Measurements from ENCODE around the gene DVL2. TPM values are rescaled to one million over a fixed set of nuclear protein-coding genes. Genes with fewer than 3 reads are reported as not detected.

The DVL2 gene
- total and polyA plus RNA-seq, 2 of the 13 experiments (the other 11 are each of a cell fraction or from before 2014, with no cell fraction given) = 5.7 to 38.2 TPM

DNA sequence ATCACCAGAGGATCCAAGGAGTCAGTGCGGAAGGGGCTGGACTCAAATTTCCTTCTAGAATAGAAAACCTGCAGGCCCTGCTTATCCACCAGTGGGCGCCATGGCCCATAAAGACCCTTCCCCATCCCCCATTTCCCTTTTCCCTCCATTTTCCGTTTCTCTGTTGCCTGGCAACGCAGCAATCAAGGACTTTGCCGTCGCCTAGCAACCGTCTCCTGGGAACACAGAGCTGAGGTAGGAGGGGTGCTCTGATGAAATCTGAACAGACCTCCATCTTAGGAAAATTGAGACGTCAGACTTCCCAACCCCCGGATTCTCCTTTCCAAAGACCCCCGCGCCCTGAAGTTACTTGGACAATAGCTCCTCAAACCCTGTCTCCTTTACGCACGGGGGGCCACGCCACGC lies 20.4 kb downstream of the DVL2 start (continued):
- TF ChIP-seq KMT2A (CRISPR knock-in tag; IDR thresholded peaks at IDR 0.05) = no peak
- TF ChIP-seq SAFB2 (CRISPR knock-in tag; IDR thresholded peaks at IDR 0.05; ENCODE audit: borderline replicate concordance, low read depth) = no peak
- no peak for TF ChIP-seq GTF2F1 (IDR thresholded peaks at IDR 0.05; ENCODE audit: low read length)
- TF ChIP-seq TOE1 (CRISPR knock-in tag; IDR thresholded peaks at IDR 0.05) = no peak
- TF ChIP-seq ZNF451 (CRISPR knock-in tag; IDR thresholded peaks at IDR 0.05) = no peak
- 0 out of 2 replicates have a peak, but pooled peaks have one; percentile 39 for TF ChIP-seq RAD21 (CRISPR knock-in tag; IDR thresholded peaks at IDR 0.05)
- no peak for TF ChIP-seq ZNF589 (CRISPR knock-in tag; conservative IDR thresholded peaks at IDR 0.05)
- TF ChIP-seq, protein P1, sequence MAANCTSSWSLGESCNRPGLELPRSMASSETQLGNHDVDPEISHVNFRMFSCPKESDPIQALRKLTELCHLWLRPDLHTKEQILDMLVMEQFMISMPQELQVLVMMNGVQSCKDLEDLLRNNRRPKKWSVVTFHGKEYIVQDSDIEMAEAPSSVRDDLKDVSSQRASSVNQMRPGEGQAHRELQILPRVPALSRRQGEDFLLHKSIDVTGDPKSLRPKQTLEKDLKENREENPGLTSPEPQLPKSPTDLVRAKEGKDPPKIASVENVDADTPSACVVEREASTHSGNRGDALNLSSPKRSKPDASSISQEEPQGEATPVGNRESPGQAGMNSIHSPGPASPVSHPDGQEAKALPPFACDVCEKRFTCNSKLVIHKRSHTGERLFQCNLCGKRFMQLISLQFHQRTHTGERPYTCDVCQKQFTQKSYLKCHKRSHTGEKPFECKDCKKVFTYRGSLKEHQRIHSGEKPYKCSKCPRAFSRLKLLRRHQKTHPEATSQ (CRISPR knock-in tag; IDR thresholded peaks at IDR 0.05; ENCODE audit: borderline replicate concordance) = no peak
- TF ChIP-seq ZNF468 (CRISPR knock-in tag; IDR thresholded peaks at IDR 0.05) = 0 out of 2 replicates have a peak, but pooled peaks have one; percentile 51
- TF ChIP-seq, protein P2, sequence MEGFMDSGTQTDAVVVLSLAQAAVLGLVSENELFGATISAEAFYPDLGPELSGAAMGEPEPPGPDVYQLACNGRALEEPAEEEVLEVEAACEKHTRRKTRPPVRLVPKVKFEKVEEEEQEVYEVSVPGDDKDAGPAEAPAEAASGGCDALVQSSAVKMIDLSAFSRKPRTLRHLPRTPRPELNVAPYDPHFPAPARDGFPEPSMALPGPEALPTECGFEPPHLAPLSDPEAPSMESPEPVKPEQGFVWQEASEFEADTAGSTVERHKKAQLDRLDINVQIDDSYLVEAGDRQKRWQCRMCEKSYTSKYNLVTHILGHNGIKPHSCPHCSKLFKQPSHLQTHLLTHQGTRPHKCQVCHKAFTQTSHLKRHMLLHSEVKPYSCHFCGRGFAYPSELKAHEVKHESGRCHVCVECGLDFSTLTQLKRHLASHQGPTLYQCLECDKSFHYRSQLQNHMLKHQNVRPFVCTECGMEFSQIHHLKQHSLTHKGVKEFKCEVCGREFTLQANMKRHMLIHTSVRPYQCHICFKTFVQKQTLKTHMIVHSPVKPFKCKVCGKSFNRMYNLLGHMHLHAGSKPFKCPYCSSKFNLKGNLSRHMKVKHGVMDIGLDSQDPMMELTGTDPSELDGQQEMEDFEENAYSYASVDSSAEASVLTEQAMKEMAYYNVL (CRISPR knock-in tag; IDR thresholded peaks at IDR 0.05; ENCODE audit: borderline replicate concordance) = no peak
- peak; percentile 44 for TF ChIP-seq STAG1 (CRISPR knock-in tag; IDR thresholded peaks at IDR 0.05)
- TF ChIP-seq ZNF3 (CRISPR knock-in tag; IDR thresholded peaks at IDR 0.05) = no peak
- no peak for TF ChIP-seq ZNF761 (CRISPR knock-in tag; conservative IDR thresholded peaks at IDR 0.05)
- no peak for TF ChIP-seq BORCS8-MEF2B (CRISPR knock-in tag; IDR thresholded peaks at IDR 0.05)
- TF ChIP-seq NFE2L1 (CRISPR knock-in tag; IDR thresholded peaks at IDR 0.05; ENCODE audit: borderline replicate concordance) = no peak
- TF ChIP-seq ZC3H13 (CRISPR knock-in tag; IDR thresholded peaks at IDR 0.05) = no peak
- TF ChIP-seq PPARG (CRISPR knock-in tag; conservative IDR thresholded peaks at IDR 0.05) = peak; percentile 82
- TF ChIP-seq ZNF30 (CRISPR knock-in tag; IDR thresholded peaks at IDR 0.05) = no peak
- no peak for TF ChIP-seq ZNF33A (CRISPR knock-in tag; IDR thresholded peaks at IDR 0.05; ENCODE audit: borderline replicate concordance)
- TF ChIP-seq MED1 (CRISPR knock-in tag; IDR thresholded peaks at IDR 0.05) = no peak
- TF ChIP-seq CC2D1A (CRISPR knock-in tag; IDR thresholded peaks at IDR 0.05) = no peak
- TF ChIP-seq MXI1 (IDR thresholded peaks at IDR 0.05; ENCODE audit: borderline replicate concordance, low read depth, low read length) = peak; percentile 97
- TF ChIP-seq ZNF383 (CRISPR knock-in tag; IDR thresholded peaks at IDR 0.05; ENCODE audit: borderline replicate concordance) = no peak
- TF ChIP-seq NAIF1 (CRISPR knock-in tag; IDR thresholded peaks at IDR 0.05; ENCODE audit: borderline replicate concordance) = 0 out of 2 replicates have a peak, but pooled peaks have one; percentile 11
- 0 out of 2 replicates have a peak, but pooled peaks have one; percentile 22 for TF ChIP-seq ZSCAN9 (CRISPR knock-in tag; IDR thresholded peaks at IDR 0.05; ENCODE audit: borderline replicate concordance)
- no peak for TF ChIP-seq ATF1 (CRISPR knock-in tag; IDR thresholded peaks at IDR 0.05)
- no peak for TF ChIP-seq TARDBP (CRISPR knock-in tag; IDR thresholded peaks at IDR 0.05)
- no peak for TF ChIP-seq HNF4G (IDR thresholded peaks at IDR 0.05; ENCODE audit: borderline replicate concordance, low read depth, low read length)
- no peak for TF ChIP-seq HNF4G (CRISPR knock-in tag; IDR thresholded peaks at IDR 0.05; ENCODE audit: borderline replicate concordance, low read depth)
- TF ChIP-seq CEBPB (IDR thresholded peaks at IDR 0.05; ENCODE audit: borderline replicate concordance, low read depth, low read length) = 0 out of 2 replicates have a peak, but pooled peaks have one; percentile 9

Measured in HepG2 (cell line).